Myocyte (in vitro differentiated cells): ENCODE measurements around the gene RBM19. TPM values are rescaled to one million over a fixed set of nuclear protein-coding genes. Genes with fewer than 3 reads are reported as not detected.
"Not testable (repeated sequence)": the region's sequence is repeated elsewhere in the genome, so short reads cannot be mapped to it uniquely, and the experiment has no call there.

ENCODE experiments used
- DNase-seq: peaks from one replicate; pipeline ENCODE4 v3.0.0-alpha.2; 2012; ENCODE audit warnings: low read depth
- polyA plus RNA-seq: library from polyadenylated mRNA; unstranded; fragments of >200 nt; gene quantifications from one replicate; pipeline ENCODE4 v1.2.1, GENCODE V29; 2012; ENCODE audit warnings: missing spikeins
- total RNA-seq: library from RNA; depleted of rRNA; stranded (reverse); fragments of >200 nt; gene quantifications from 2 replicates; pipeline ENCODE4 v1.2.3, GENCODE V29; 2014

The RBM19 gene
- total RNA-seq, result 17.6 and 21.1 TPM in 2 replicates
- 16.8 TPM for polyA plus RNA-seq

- DNase-seq, result peak; percentile 99
These were observed at the start of gene RBM19 for GRCh38 chr12:113965951-113966797. RBM19 (minus strand) TSS chr12:113966325; CDS start chr12:113966227, 98 bp downstream.

- no peak for DNase-seq
These were observed 49.7 kb upstream of the RBM19 start for GRCh38 chr12:114015851-114016250.

- no peak for DNase-seq
These were observed 47.6 kb upstream of the RBM19 start for GRCh38 chr12:114013575-114014345.

- no peak for DNase-seq
These were observed 46.8 kb upstream of the RBM19 start for GRCh38 chr12:114012744-114013431.

- DNase-seq, result no peak
These were observed 45.6 kb upstream of the RBM19 start for GRCh38 chr12:114011711-114012110.

GRCh38 chr12:114006482-114007425 is 40.6 kb upstream of the RBM19 start:
- no peak for DNase-seq

- DNase-seq, result no peak
These were observed 38.3 kb upstream of the RBM19 start for GRCh38 chr12:114004402-114004801.

- no peak for DNase-seq
These were observed 37.2 kb upstream of the RBM19 start for GRCh38 chr12:114003286-114003685.

GRCh38 chr12:114001511-114002340 is 35.6 kb upstream of the RBM19 start:
- DNase-seq, result no peak

GRCh38 chr12:114000861-114001260 is 34.7 kb upstream of the RBM19 start:
- no peak for DNase-seq

- not testable (repeated sequence) for DNase-seq
These were observed 34.1 kb upstream of the RBM19 start for GRCh38 chr12:114000261-114000660.

GRCh38 chr12:113997365-113997764 is 31.2 kb upstream of the RBM19 start:
- no peak for DNase-seq

GRCh38 chr12:113996026-113996425 is 29.9 kb upstream of the RBM19 start:
- DNase-seq, result peak; percentile 13

GRCh38 chr12:113994051-113994450 is 27.9 kb upstream of the RBM19 start:
- DNase-seq, result no peak

- not testable (repeated sequence) for DNase-seq
These were observed 26.6 kb upstream of the RBM19 start for GRCh38 chr12:113992751-113993150.

- no peak for DNase-seq
These were observed 25.3 kb upstream of the RBM19 start for GRCh38 chr12:113991224-113992044.

- DNase-seq, result no peak
These were observed 24.4 kb upstream of the RBM19 start for GRCh38 chr12:113990250-113991223.
